GM19438 (cell line): ENCODE data around the gene SKP2.
"Not testable (repeated sequence)": the region's sequence is repeated elsewhere in the genome, so short reads cannot be mapped to it uniquely, and the experiment has no call there.

ENCODE experiments used
- ATAC-seq: cut with Tn5 transposase; IDR thresholded peaks from one replicate; pipeline ENCODE4 v1.9.1; 2021; ENCODE audit warnings: low read depth; ENCODE audit not compliant: unreplicated experiment

SKP2 gene

GRCh38 chr5:36156121-36156601 lies 4.2 kb downstream of the SKP2 start:
- ATAC-seq, result no peak

- ATAC-seq, result no peak
These were observed 4.7 kb downstream of the SKP2 start for GRCh38 chr5:36156619-36157018.

DNA sequence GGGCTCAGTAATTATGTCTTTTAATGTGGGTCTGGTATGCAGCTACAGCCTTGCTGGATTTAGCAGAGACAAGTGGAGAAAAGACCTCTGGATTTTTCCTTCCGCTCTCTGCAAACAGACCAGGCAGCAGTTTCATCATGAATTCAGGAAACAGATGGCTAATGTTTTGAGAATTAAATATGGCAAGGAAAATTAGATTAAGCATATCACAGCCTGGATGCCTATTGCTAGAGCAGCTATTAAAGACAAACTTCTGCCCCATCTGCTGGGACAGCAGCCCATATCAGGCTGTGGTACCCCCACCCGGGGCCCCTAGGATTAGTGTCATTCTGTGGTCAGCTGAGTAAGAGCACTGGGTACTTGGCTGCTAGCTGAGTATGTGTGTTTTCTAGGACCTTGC lies 6.2 kb downstream of the SKP2 start:
- ATAC-seq, result no peak

DNA sequence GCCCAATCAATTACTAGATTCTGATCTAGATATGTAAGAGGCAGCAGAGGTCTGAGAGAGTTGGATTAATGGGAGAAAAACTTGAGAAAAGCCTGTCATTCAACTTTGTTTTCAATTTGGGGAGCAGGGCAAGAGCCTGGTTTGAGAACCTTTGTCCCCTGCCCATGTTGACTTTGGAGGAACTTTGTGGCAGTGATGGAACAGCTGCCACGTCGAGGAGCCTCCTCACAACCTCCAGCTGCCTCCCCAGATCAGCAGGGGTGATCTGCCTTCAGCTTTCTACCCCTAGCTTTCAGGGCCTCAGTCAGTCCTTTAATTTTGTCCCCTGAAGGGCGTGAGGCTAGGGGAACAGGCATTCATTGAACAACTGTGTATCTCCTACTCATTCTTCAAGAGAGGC lies 8.7 kb downstream of the SKP2 start:
- no peak for ATAC-seq

DNA sequence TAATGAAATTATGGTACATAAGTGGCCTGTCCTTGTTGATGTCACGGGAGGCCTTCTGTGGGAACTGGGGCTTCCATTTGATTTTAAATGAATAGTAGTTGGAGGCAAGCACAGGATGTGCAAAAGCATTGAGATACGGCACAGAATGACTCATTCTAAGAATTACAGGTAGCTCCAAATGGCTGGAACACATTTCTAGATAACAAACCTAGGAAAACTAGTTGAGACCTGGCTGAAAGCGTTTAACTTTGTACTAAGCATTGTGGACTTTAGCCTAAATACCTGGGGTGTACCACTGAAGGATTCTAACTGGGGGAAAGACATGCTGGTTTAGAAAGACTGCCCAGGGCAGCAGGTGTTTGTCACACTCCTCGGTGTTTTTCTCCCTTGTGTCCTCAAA lies 9.4 kb downstream of the SKP2 start:
- ATAC-seq, result no peak

DNA sequence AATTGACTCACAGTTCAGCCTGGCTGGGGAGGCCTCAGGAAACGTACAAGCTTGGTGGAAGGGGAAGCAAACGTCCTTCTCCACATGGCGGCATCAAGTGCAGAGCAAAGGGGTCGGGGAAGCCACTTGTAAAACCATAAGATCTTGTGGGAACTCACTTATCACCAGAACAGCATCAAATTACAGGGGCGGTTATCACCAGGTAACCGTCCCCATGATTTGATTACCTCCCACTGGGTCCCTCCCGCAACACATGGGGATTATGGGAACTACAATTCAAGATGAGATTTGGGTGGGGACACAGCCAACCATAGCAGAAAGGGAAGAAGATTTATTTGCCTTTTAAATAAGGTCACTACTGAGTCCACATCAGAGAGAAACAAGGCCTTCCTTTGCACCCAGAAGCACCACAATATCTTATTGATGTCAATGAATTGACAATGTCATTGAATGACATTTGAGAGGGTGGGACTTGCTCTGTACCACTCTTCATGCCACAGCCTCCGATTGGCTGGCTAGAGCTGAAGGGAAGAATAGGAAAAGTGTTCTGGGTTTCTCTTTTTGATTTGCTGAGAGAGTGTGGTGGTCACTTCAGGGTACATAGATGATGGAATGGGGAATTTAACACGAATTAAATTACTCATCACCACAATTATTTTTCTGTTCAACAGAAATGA lies 11.0 kb downstream of the SKP2 start:
- ATAC-seq, result no peak

- ATAC-seq, result no peak
These were observed 12.6 kb downstream of the SKP2 start for GRCh38 chr5:36164461-36164860.

DNA sequence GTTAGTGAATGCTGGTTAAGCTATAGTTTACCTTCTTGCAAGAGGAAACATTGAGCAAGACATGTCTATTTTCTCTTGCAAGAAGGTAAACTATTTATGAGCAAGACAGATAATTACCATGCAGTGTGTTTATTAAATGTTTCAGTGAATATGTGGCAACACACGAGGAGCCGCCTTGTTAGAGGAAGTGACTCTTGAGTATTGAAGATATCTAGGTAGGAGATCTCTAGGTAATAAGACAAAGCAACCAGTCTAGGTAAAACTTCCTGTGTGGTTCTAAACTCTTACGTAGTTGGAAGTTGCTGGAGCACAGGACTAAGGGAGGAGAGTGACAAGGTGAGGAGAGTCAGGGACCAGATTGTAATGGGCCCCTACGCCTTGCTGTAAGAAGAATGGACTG lies 16.8 kb downstream of the SKP2 start:
- ATAC-seq, result no peak

DNA sequence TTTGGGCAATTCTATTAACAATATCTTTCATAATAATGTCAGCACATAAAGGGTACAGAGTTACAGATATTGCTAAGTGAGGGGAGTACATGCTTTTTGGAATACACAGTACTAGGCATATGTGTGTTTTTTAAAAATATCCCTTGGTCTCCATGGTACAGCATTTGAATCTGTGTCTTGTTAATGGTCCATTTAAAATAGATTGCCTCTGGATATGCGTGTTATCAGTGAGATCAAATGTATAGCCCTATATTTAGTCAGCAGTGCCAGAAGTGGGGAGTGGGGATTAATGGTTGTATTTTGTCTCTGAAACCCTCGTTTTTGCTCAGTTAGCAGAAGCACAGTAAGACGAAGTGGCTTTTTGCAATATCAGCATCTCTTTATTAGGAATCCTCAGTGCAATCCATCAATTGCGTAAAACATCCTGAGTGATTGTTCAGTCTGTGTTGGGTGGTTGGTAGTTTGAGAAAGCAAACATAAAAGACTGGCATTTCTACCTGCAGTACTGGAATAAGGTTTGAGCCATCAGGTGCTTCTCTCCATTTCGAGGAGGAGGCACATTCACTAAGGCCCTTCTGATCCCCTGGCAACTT lies 19.0 kb downstream of the SKP2 start:
- no peak for ATAC-seq

- no peak for ATAC-seq
These were observed 20.7 kb downstream of the SKP2 start for GRCh38 chr5:36172599-36172998.

DNA sequence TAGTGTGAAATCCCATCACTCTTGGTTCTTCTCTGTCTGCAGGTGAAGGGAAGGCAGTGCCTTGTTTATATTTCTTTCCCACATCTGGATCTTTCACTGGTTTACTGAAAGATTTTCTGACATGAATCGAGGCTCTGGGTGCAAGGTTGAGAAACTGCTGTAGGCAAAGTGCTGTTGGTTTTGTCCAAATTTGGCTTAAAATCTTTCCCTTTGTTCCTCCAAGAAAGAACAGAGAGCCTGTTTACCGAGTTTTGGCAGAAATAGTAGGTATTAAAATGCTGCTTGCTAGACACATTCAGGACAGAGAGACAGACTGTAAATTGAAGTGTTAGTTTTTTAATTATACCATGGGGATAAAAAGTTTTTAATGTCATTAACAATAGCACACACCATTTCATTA lies 21.5 kb downstream of the SKP2 start:
- no peak for ATAC-seq

GRCh38 chr5:36174119-36174518 lies 22.2 kb downstream of the SKP2 start:
- ATAC-seq, result no peak

- no peak for ATAC-seq
These were observed 23.1 kb downstream of the SKP2 start for GRCh38 chr5:36175043-36175442.

DNA sequence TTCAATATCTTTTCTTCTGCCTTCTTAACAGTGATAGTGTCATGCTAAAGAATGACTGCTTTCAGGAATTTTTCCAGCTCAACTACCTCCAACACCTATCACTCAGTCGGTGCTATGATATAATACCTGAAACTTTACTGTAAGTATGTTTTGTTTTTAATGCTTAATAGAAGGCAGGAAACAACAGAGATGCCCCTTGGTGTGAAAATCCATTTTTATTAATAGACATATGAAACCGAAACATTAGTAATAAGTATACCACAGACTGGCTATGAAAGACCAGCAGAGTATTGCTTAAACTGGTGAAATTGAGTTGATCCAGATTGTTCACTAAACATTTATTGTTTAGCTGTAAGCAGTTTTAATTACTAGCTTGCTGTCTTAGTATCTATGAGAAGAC lies 25.2 kb downstream of the SKP2 start:
- ATAC-seq, result peak; percentile 96

DNA sequence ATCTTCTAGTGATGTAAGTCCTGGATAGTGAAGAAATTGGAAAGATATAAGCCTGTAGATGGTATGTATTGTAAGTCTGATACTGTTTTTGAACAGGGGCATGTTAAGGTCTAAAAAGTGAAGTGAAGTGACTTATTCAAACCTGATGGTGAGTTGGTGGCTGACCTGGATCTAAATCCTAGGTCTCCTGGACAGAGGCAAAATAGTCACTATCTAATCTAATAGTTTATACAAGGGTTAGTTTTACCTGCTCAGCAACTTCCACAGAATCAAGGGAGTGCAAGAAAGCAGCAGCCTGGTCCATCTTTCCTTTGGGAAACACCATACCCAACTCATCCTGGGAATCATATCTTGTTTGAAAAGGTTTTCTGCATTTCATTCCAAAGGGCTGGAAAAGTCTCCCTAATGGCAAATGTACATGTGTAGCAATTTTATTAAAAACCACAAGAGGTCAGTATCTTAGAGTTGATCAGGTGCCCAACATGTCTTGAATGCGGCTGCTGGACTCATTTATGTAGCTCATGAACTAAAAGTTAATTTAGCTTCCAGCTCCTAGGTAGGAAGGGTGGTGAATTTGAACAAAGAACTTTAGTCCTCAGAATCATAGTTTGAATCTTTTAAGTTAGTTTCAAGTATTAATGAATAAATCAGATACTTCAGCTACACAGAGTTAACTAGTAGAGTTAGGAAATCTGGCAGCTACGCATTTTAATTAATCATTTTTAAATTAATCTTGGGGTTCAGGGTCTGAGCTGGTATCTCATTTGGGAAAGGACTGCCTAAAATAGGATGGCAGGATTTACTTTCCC lies 26.0 kb downstream of the SKP2 start:
- no peak for ATAC-seq

- no peak for ATAC-seq
These were observed 26.6 kb downstream of the SKP2 start for GRCh38 chr5:36178524-36178890.

DNA sequence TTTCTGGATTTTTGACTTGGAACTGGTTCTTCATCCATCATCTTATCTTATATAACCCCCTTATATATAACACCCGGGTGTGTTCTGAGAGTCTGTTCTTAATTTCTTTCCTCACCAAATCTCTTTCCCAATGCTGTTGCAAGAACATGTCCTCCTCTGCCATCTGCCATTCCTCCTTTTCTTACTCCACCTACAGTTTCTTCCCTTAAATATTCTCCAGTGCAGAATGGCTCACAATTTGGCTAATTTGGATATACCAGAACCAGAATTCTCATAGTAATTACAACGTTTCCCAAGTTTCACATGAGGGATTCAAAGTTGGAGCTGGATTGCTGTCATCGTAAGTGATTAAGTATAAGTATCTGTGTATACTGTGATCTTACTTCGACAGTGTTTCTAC lies 28.0 kb downstream of the SKP2 start:
- ATAC-seq, result no peak

DNA sequence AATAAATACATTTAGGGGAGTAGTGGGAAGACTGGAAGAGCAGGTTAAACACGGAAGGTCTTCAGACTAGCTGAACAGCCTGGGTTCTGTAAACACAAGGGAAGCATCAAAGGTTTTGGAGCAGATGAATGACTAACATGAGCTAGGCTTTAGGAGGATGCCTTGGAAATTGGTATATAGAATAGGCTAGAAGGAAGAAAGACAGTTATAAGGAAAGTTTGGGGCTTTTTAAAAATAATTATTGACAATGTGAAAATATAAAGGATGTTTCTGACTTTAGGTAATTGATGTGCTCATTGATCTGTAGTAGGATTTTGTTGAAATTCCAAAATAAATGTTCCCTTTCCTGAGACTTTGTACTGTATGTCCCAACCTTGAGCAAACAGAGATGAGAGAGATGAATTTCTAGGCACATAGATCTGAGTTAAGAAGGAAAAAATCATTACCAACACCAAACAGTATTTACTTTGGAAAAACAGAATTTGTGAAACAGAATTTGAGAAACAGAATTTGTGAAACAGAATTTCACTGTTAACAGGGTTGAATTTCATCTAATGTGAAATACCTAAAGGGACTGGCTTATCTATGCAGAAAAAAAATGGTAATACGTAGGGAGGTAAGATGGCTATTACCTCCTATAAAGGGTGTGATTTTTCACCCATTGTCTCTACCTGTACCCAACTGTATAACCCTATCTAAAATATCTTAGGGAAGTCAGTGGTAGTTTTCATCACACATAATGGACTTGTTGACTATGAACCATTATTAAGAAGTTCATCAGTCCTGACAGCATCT lies 28.8 kb downstream of the SKP2 start:
- no peak for ATAC-seq

- ATAC-seq, result no peak
These were observed 29.9 kb downstream of the SKP2 start for GRCh38 chr5:36181774-36182173.

GRCh38 chr5:36184408-36184807 lies 32.5 kb downstream of the SKP2 start:
- ATAC-seq, result not testable (repeated sequence)

DNA sequence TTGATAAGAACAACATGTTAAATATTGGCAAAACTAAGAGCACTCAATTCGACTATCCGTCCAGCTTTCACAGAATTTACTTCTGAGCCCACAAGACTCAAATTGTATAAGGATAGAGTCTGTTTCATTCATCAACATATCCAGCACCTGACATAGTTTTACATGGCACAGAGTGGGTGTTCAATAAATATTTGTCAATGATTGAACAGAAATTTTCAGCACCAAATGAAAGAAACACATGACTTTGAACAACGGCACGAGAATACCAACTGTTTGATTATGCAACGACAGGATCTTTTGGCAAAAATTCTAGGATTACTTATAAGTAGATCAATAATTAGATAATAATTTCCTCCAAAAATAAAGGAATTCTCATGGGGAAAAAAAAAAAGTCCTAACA lies 41.8 kb downstream of the SKP2 start:
- ATAC-seq, result no peak
